GM12878 (cell line): ENCODE measurements around the gene BNIP3. TPM values are rescaled to one million over a fixed set of nuclear protein-coding genes. Genes with fewer than 3 reads are reported as not detected.

Experiments used
- ATAC-seq: fragments of 200-7000 bp; cut with Tn5 transposase; 3 replicates; pipeline ENCODE4 v1.9.1; 2020; ENCODE audit warnings: mild to moderate bottlenecking, moderate library complexity
- BruUV-seq: library from RNA; stranded (reverse); fragments of 400-500 nt; replicated peaks from 2 replicates; lab custom pipeline; 2021; lab: Mats Ljungman, UMichigan
- CTCF ChIA-PET: fragments of 300-600 bp; sonication (Branson Sonifier 250); formaldehyde crosslinking; extraction: SDS; loops from one replicate; lab custom pipeline; 2021; ENCODE audit warnings: inconsistent platforms; lab: Yijun Ruan, JAX
- POLR2A ChIA-PET: fragments of 350-600 bp; formaldehyde crosslinking; extraction: SDS; loops from one replicate; lab custom pipeline; 2021; ENCODE audit warnings: inconsistent platforms; lab: Charles Lee
- RAD21 ChIA-PET: fragments of 300-600 bp; sonication (Branson Sonifier 250); formaldehyde crosslinking; loops from one replicate; lab custom pipeline; 2023; ENCODE audit warnings: antibody characterized with exemption; ENCODE audit not compliant: unreplicated experiment; lab: Charles Lee
- SMC1A ChIA-PET: fragments of 300-600 bp; sonication (Branson Sonifier 250); formaldehyde crosslinking; loops from one replicate; lab custom pipeline; 2023; ENCODE audit not compliant: unreplicated experiment, uncharacterized antibody; lab: Charles Lee
- DNase-seq: peaks from one replicate; pipeline ENCODE4 v3.0.0-alpha.2; 2011; ENCODE audit warnings: low read depth, low spot score
- FAIRE-seq: peaks from 3 replicates; lab custom pipeline; 2011; peaks lifted over from hg19 to GRCh38; lab: Jason Lieb, UNC
- H2AFZ ChIP-seq: 2 replicates; pipeline ENCODE4 v1.6.0; 2011; ENCODE audit warnings: low read depth, low read length, control low read depth; ENCODE audit not compliant: control insufficient read depth
- H3K27ac ChIP-seq: 2 replicates; pipeline ENCODE4 v1.5.1; 2011; ENCODE audit warnings: control low read depth; ENCODE audit not compliant: control insufficient read depth, insufficient read depth
- H3K27me3 ChIP-seq, 2 experiments: replicated peaks in 1 of 2; 2 replicates each; pipeline versions ENCODE4 v1.6.0 to v1.6.1; 2011; ENCODE audit warnings: low read length in 1 of 2; ENCODE audit not compliant: control insufficient read depth in 2 of 2, insufficient read depth in 2 of 2
- H3K36me3 ChIP-seq, 2 experiments: 2 replicates each; pipeline ENCODE4 v1.5.1; 2011; ENCODE audit warnings: low read length in 1 of 2; ENCODE audit not compliant: control insufficient read depth in 2 of 2, insufficient read depth in 2 of 2
- H3K4me1 ChIP-seq: 2 replicates; pipeline ENCODE4 v1.6.1; 2011; ENCODE audit warnings: mild to moderate bottlenecking, low read length, moderate library complexity, mixed read lengths; ENCODE audit not compliant: control insufficient read depth, insufficient read depth
- H3K4me2 ChIP-seq: 2 replicates; pipeline ENCODE4 v1.6.0; 2011; ENCODE audit warnings: control low read depth; ENCODE audit not compliant: control insufficient read depth, insufficient read depth
- H3K4me3 ChIP-seq: fragments of 200-600 bp; sonication (generic); 2 replicates; pipeline ENCODE4 v1.5.1; 2016
- H3K79me2 ChIP-seq: 2 replicates; pipeline ENCODE4 v1.6.0; 2011; ENCODE audit warnings: low read length; ENCODE audit not compliant: control insufficient read depth, insufficient read depth
- H3K9ac ChIP-seq: 2 replicates; pipeline ENCODE4 v1.8.0; 2011; ENCODE audit warnings: low read length, control low read depth, mixed read lengths; ENCODE audit not compliant: control insufficient read depth, insufficient read depth
- H3K9me3 ChIP-seq: replicated peaks from 3 replicates; pipeline ENCODE4 v1.5.1; 2011; ENCODE audit warnings: mild to moderate bottlenecking, low read length; ENCODE audit not compliant: control insufficient read depth, insufficient read depth
- H4K20me1 ChIP-seq: 2 replicates; pipeline ENCODE4 v1.6.0; 2011; ENCODE audit not compliant: control insufficient read depth, insufficient read depth
- BACH1 ChIP-seq: fragments of 450-650 bp; IDR thresholded peaks from 2 replicates; pipeline ENCODE4 v1.6.1; 2017; ENCODE audit warnings: mild to moderate bottlenecking, borderline replicate concordance
- CEBPB ChIP-seq, 2 experiments: fragments of 150-350 bp in 1 of 2; IDR thresholded peaks; 2 replicates each; pipeline ENCODE4 v1.6.1; 2012 to 2014; ENCODE audit warnings: low read depth in 2 of 2, low read length in 2 of 2, borderline replicate concordance in 1 of 2, inconsistent platforms in 1 of 2
- EED ChIP-seq: sonication (generic); IDR thresholded peaks from 2 replicates; pipeline ENCODE4 v1.6.1; 2016; ENCODE audit warnings: antibody characterized with exemption, low read depth
- ESRRA ChIP-seq: IDR thresholded peaks from 2 replicates; pipeline ENCODE4 v1.6.1; 2012; ENCODE audit warnings: mild to moderate bottlenecking, low read length, improper control_type of control experiment
- JUND ChIP-seq: IDR thresholded peaks from 2 replicates; pipeline ENCODE4 v1.6.1; 2012; ENCODE audit warnings: low read depth, mild to moderate bottlenecking, low read length, improper control_type of control experiment, moderate library complexity
- KDM1A ChIP-seq: fragments of 200-600 bp; sonication (generic); IDR thresholded peaks from 2 replicates; pipeline ENCODE4 v1.6.1; 2016; ENCODE audit warnings: borderline replicate concordance
- MXI1 ChIP-seq: fragments of 150-350 bp; IDR thresholded peaks from 2 replicates; pipeline ENCODE4 v1.6.1; 2011; ENCODE audit warnings: low read depth, mild to moderate bottlenecking, inconsistent platforms, low read length, improper control_type of control experiment
- POLR2A ChIP-seq: IDR thresholded peaks from 2 replicates; pipeline ENCODE4 v1.6.1; 2011; ENCODE audit warnings: low read depth, mild to moderate bottlenecking, low read length
- RB1 ChIP-seq: fragments of 450-650 bp; formaldehyde crosslinking; IDR thresholded peaks from 2 replicates; pipeline ENCODE4 v1.6.1; 2017; ENCODE audit warnings: mild to moderate bottlenecking, borderline replicate concordance
- SMARCA5 ChIP-seq: fragments of 450-650 bp; IDR thresholded peaks from 2 replicates; pipeline ENCODE4 v1.6.1; 2017; ENCODE audit warnings: mild to moderate bottlenecking
- SRF ChIP-seq, 2 experiments: IDR thresholded peaks; 2 replicates each; pipeline ENCODE4 v1.6.1; 2011; ENCODE audit warnings: low read depth in 2 of 2, low read length in 2 of 2, mild to moderate bottlenecking in 1 of 2, moderate library complexity in 1 of 2
- STAT1 ChIP-seq: fragments of 450-650 bp; conservative IDR thresholded peaks from 2 replicates; pipeline ENCODE4 v1.6.1; 2014; ENCODE audit warnings: antibody characterized with exemption, mild to moderate bottlenecking
- STAT3 ChIP-seq: IDR thresholded peaks from 2 replicates; pipeline ENCODE4 v1.6.1; 2011; ENCODE audit warnings: low read depth, low read length, improper control_type of control experiment
- SUPT20H ChIP-seq: IDR thresholded peaks from 2 replicates; pipeline ENCODE4 v1.6.1; 2011; ENCODE audit warnings: low read depth, mild to moderate bottlenecking, low read length, moderate library complexity, borderline replicate concordance; ENCODE audit not compliant: control insufficient read depth
- ZBED1 ChIP-seq: IDR thresholded peaks from 2 replicates; pipeline ENCODE4 v1.6.1; 2016; ENCODE audit warnings: borderline replicate concordance
- WGBS: methylation state at CpG from one replicate; pipeline ENCODE4 v1.1.6; 2016; ENCODE audit warnings: low lambda C conversion rate; ENCODE audit not compliant: insufficient replicate concordance, insufficient coverage; ENCODE audit errors: missing lambda C conversion rate; 5-methylcytosine and 5-hydroxymethylcytosine counted together
- in situ Hi-C: fragments of 300-500 bp; cut with MboI; formaldehyde crosslinking; loops from 9 replicates; pipeline ENCODE4 v1.14.3; 2018; ENCODE audit warnings: mixed read lengths
- intact Hi-C: fragments of 100-400 bp; cut with micrococcal nuclease; formaldehyde crosslinking; loops from one replicate; pipeline ENCODE4 v1.14.2; 2022; ENCODE audit not compliant: unreplicated experiment
- polyA plus RNA-seq, 11 experiments: library from polyadenylated mRNA; depleted of rRNA in 4 of 11; unstranded in 6 of 11; stranded (reverse) in 5 of 11; fragments of >200 nt; fragmentation: Nextera tagmentation in 4 of 11; fragmentation: Illumina TruSeq in 1 of 11; extraction: Ambion mirVana in 4 of 11; extraction: Trizol in 1 of 11; gene quantifications; 1 replicate in 1 of 11; 2 replicates in 10 of 11; pipeline versions ENCODE4 v1.2.1 to v1.2.3, GENCODE V29; 2011 to 2016; ENCODE audit warnings: inconsistent platforms in 2 of 11, missing spikeins in 2 of 11, low read depth in 1 of 11
- total RNA-seq, 4 experiments: library from RNA; depleted of rRNA in 3 of 4; stranded (reverse); fragments of >200 nt in 3 of 4; fragmentation: Illumina TruSeq in 1 of 4; extraction: Trizol in 1 of 4; gene quantifications; 2 replicates each; pipeline versions ENCODE4 v1.2.1 to v1.2.3, GENCODE V29; 2013 to 2021
- TF ChIP-seq, protein P1 (sequence below): fragments of 450-650 bp; IDR thresholded peaks from 2 replicates; pipeline ENCODE4 v1.6.1; 2017; ENCODE audit warnings: mild to moderate bottlenecking
- TF ChIP-seq, protein P2 (sequence below): fragments of 450-650 bp; IDR thresholded peaks from 2 replicates; pipeline ENCODE4 v1.6.1; 2016; ENCODE audit warnings: mild to moderate bottlenecking
- TF ChIP-seq, protein P3 (sequence below): fragments of 450-650 bp; IDR thresholded peaks from 2 replicates; pipeline ENCODE4 v1.6.1; 2017; ENCODE audit warnings: mild to moderate bottlenecking, low read depth, inconsistent platforms; ENCODE audit not compliant: poor library complexity, severe bottlenecking
- TF ChIP-seq, protein P4 (sequence below): fragments of 450-650 bp; IDR thresholded peaks from 2 replicates; pipeline ENCODE4 v1.6.1; 2016; ENCODE audit warnings: mild to moderate bottlenecking

BNIP3 gene
- total and polyA plus RNA-seq, 10 of the 15 experiments (the other 5 are each of a cell fraction or from before 2014, with no cell fraction given) = 7.7 to 122 (median 29.9) TPM

DNA sequence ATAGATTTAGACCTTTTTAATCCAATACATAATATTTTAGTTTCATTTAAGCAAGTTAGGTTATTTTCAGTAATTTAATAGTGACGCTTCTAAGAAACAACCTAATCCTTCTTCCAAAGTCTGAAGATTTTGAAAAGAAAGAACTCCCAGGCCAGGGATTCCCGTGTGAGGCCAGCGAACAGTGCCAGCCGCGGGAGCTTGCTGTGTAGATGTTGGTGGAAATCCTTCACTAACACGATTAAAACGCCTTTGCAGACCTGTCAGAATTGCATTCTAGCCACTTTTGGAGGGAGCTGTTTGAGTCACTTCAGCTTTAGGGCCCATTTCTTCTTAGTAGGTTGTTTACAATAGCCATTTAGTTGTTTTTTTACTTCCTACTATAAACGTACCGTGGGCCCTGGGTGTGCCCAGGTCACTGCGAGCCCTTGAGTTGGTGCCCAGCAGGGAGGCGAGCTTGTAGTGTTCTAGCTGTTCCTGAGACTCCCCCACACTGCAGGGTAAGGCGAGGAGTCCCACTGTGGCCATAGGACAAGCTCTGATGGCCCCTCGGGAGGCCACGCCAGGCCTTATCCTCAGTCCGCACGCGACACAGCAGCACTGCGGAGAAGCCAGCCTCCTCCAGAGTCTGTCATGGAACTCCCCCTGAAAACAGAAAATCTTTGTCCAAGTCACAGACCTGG, 48.6 kb downstream of the BNIP3 start:
- Histone ChIP-seq H3K9me3 (no peaks in the 10 kb centered on the region), H3K27me3 (no peaks in the 10 kb centered on the region), H3K4me1 (peaks cover 16% of the 10 kb centered on the region), H2AFZ (no peak overlapping the region), H3K4me3 (no peak overlapping the region), H3K9ac (no peak overlapping the region), H3K36me3 (peaks cover 10 to 16% of the 10 kb centered on the region in 2 experiments), H3K79me2 (peaks cover 37% of the 10 kb centered on the region), H3K27ac (no peak overlapping the region), H3K4me2 (no peak overlapping the region), H4K20me1 (peaks cover under 1% of the 10 kb centered on the region; the same call in 1 of the 2 replicates)
- ChIA-PET RAD21 (no interaction called here), SMC1A (no interaction called here), POLR2A (no interaction called here), CTCF (no interaction called here)
- FAIRE-seq = no peak
- no TSS peak for BruUV-seq
- in situ Hi-C loops (no loop called here), intact Hi-C loops (no loop called here)
- TF ChIP-seq RB1 (no peak), POLR2A (no peak), ESRRA (no peak), KDM1A (no peak), STAT1 (no peak), ZBED1 (no peak), SUPT20H (no peak), SRF (IDR thresholded peaks at IDR 0.05; ENCODE audit: low read depth in 2 of 2, low read length in 2 of 2) (no peak), STAT3 (no peak), MXI1 (no peak), CEBPB (IDR thresholded peaks at IDR 0.05; ENCODE audit: borderline replicate concordance in 1 of 2, low read depth in 2 of 2, low read length in 2 of 2) (no peak), JUND (no peak), SMARCA5 (no peak), BACH1 (no peak), EED (no peak)
- TF ChIP-seq, protein P1, sequence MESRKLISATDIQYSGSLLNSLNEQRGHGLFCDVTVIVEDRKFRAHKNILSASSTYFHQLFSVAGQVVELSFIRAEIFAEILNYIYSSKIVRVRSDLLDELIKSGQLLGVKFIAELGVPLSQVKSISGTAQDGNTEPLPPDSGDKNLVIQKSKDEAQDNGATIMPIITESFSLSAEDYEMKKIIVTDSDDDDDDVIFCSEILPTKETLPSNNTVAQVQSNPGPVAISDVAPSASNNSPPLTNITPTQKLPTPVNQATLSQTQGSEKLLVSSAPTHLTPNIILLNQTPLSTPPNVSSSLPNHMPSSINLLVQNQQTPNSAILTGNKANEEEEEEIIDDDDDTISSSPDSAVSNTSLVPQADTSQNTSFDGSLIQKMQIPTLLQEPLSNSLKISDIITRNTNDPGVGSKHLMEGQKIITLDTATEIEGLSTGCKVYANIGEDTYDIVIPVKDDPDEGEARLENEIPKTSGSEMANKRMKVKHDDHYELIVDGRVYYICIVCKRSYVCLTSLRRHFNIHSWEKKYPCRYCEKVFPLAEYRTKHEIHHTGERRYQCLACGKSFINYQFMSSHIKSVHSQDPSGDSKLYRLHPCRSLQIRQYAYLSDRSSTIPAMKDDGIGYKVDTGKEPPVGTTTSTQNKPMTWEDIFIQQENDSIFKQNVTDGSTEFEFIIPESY = no peak
- TF ChIP-seq, protein P2, sequence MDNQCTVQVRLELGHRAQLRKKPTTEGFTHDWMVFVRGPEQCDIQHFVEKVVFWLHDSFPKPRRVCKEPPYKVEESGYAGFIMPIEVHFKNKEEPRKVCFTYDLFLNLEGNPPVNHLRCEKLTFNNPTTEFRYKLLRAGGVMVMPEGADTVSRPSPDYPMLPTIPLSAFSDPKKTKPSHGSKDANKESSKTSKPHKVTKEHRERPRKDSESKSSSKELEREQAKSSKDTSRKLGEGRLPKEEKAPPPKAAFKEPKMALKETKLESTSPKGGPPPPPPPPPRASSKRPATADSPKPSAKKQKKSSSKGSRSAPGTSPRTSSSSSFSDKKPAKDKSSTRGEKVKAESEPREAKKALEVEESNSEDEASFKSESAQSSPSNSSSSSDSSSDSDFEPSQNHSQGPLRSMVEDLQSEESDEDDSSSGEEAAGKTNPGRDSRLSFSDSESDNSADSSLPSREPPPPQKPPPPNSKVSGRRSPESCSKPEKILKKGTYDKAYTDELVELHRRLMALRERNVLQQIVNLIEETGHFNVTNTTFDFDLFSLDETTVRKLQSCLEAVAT = no peak
- TF ChIP-seq, protein P3, sequence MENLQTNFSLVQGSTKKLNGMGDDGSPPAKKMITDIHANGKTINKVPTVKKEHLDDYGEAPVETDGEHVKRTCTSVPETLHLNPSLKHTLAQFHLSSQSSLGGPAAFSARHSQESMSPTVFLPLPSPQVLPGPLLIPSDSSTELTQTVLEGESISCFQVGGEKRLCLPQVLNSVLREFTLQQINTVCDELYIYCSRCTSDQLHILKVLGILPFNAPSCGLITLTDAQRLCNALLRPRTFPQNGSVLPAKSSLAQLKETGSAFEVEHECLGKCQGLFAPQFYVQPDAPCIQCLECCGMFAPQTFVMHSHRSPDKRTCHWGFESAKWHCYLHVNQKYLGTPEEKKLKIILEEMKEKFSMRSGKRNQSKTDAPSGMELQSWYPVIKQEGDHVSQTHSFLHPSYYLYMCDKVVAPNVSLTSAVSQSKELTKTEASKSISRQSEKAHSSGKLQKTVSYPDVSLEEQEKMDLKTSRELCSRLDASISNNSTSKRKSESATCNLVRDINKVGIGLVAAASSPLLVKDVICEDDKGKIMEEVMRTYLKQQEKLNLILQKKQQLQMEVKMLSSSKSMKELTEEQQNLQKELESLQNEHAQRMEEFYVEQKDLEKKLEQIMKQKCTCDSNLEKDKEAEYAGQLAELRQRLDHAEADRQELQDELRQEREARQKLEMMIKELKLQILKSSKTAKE = no peak
- TF ChIP-seq, protein P4, sequence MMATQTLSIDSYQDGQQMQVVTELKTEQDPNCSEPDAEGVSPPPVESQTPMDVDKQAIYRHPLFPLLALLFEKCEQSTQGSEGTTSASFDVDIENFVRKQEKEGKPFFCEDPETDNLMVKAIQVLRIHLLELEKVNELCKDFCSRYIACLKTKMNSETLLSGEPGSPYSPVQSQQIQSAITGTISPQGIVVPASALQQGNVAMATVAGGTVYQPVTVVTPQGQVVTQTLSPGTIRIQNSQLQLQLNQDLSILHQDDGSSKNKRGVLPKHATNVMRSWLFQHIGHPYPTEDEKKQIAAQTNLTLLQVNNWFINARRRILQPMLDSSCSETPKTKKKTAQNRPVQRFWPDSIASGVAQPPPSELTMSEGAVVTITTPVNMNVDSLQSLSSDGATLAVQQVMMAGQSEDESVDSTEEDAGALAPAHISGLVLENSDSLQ = no peak
- WGBS = 94% methylated on average over 18 of the region's 18 CpGs
- no peak for ATAC-seq
- no peak for DNase-seq
